ENCODE measurements around the gene LSG1. TPM values are rescaled to one million over a fixed set of nuclear protein-coding genes. Genes with fewer than 3 reads are reported as not detected.

LSG1 gene
- total and polyA plus RNA-seq, 9 of the 15 experiments (the other 6 are each of a cell fraction or from before 2014, with no cell fraction given) = 14.9 to 73.7 (median 46.7) TPM

GRCh38 chr3:194602669-194603171 is 69.3 kb downstream of the LSG1 start:
- Histone ChIP-seq H3K27me3 (ENCODE audit: control insufficient read depth in 2 of 2, insufficient read depth in 2 of 2, low read length in 2 of 2) (no peaks in the 10 kb centered on the region), H3K4me3 (no peak overlapping the region), H3K4me1 (replicated peaks in 1 of 2; ENCODE audit: control insufficient read depth in 2 of 2, insufficient read depth in 2 of 2, low read length in 2 of 2) (no peaks in the 10 kb centered on the region), H2AFZ (ENCODE audit: low read depth, low read length) (no peak overlapping the region), H3K36me3 (ENCODE audit: control insufficient read depth, insufficient read depth, low read length) (peaks cover 10% of the 10 kb centered on the region; the same call in 1 of the 3 replicates), H3K27ac (ENCODE audit: extremely low read depth, low read depth, low read length) (no peak overlapping the region), H3K79me2 (ENCODE audit: control insufficient read depth, insufficient read depth, low read length) (no peaks in the 10 kb centered on the region), H3K4me2 (ENCODE audit: insufficient read depth, low read length) (no peak overlapping the region), H3K9me1 (ENCODE audit: control insufficient read depth, insufficient read depth, low read length) (no peaks in the 10 kb centered on the region), H4K20me1 (replicated peaks; ENCODE audit: control insufficient read depth, insufficient read depth, low read length) (no peaks in the 10 kb centered on the region), H3K9ac (ENCODE audit: insufficient read depth in 1 of 2, low read depth in 2 of 2, low read length in 2 of 2) (no peak overlapping the region), H3K9me3 (replicated peaks; ENCODE audit: control insufficient read depth, insufficient read depth, low read depth, low read length) (no peaks in the 10 kb centered on the region)
- CTCF ChIA-PET (ENCODE audit: low intra/inter-chr PET ratio) = no interaction called here
- no peak for FAIRE-seq
- intact Hi-C loops (cut with micrococcal nuclease) = no loop called here
- in situ Hi-C loops (cut with MboI) = no loop called here
- WGBS (ENCODE audit: insufficient coverage, low coverage, missing lambda C conversion rate) = 82% methylated on average over 10 of the region's 10 CpGs
- no TSS peak for BruUV-seq (replicated peaks)
- no peak for DNase-seq (ENCODE audit: extremely low read depth in 1 of 4, low spot score in 3 of 4)
- no peak for ATAC-seq
- POLR2A ChIA-PET = no interaction called here
- TF ChIP-seq IRF2 (CRISPR knock-in tag; IDR thresholded peaks at IDR 0.05) (no peak), ARNT (IDR thresholded peaks at IDR 0.05) (no peak), ZNF740 (CRISPR knock-in tag; IDR thresholded peaks at IDR 0.05) (no peak), ZNF740 (tag; IDR thresholded peaks at IDR 0.05) (no peak), MAX (CRISPR knock-in tag; IDR thresholded peaks at IDR 0.05) (no peak), ZNF146 (CRISPR knock-in tag; IDR thresholded peaks at IDR 0.05; ENCODE audit: unreplicated experiment) (no peak), ZNF589 (CRISPR knock-in tag; IDR thresholded peaks at IDR 0.05; ENCODE audit: low read depth) (no peak), ZNF324 (CRISPR knock-in tag; IDR thresholded peaks at IDR 0.05) (no peak), UBTF (IDR thresholded peaks at IDR 0.05; ENCODE audit: borderline replicate concordance in 1 of 2, low read depth in 2 of 2, low read length in 2 of 2) (no peak), ZNF197 (CRISPR knock-in tag; IDR thresholded peaks at IDR 0.05; ENCODE audit: low read depth) (no peak), MAFG (tag; conservative IDR thresholded peaks at IDR 0.05) (no peak), ZNF75A (CRISPR knock-in tag; IDR thresholded peaks at IDR 0.05) (no peak), ARID4B (CRISPR knock-in tag; IDR thresholded peaks at IDR 0.05) (no peak)

Data from K562 (cell line).